HEK293T (cell line): ENCODE measurements around the gene MRPS23.

Source experiments
- BHLHE40 ChIP-seq: fragments of 450-650 bp; IDR thresholded peaks from 2 replicates; pipeline ENCODE4 v1.6.1; 2016; ENCODE audit warnings: mild to moderate bottlenecking, moderate library complexity, borderline replicate concordance
- ELF4 ChIP-seq: fragments of 450-650 bp; IDR thresholded peaks from 2 replicates; pipeline ENCODE4 v1.6.1; 2017; ENCODE audit warnings: antibody characterized with exemption
- FOXK2 ChIP-seq: fragments of 450-650 bp; IDR thresholded peaks from 2 replicates; pipeline ENCODE4 v1.6.1; 2016; ENCODE audit warnings: mild to moderate bottlenecking
- FOXM1 ChIP-seq: fragments of 450-650 bp; IDR thresholded peaks from 2 replicates; pipeline ENCODE4 v1.6.1; 2017; ENCODE audit warnings: mild to moderate bottlenecking, borderline replicate concordance
- LEF1 ChIP-seq: fragments of 450-650 bp; IDR thresholded peaks from 2 replicates; pipeline ENCODE4 v1.6.1; 2017; ENCODE audit warnings: mild to moderate bottlenecking, borderline replicate concordance
- NFRKB ChIP-seq: fragments of 450-650 bp; IDR thresholded peaks from 2 replicates; pipeline ENCODE4 v1.6.1; 2016; ENCODE audit warnings: mild to moderate bottlenecking, moderate library complexity
- SP1 ChIP-seq: fragments of 450-650 bp; IDR thresholded peaks from 2 replicates; pipeline ENCODE4 v1.6.1; 2017
- SUZ12 ChIP-seq: fragments of 450-650 bp; IDR thresholded peaks from 2 replicates; pipeline ENCODE4 v1.6.1; 2016; ENCODE audit warnings: mild to moderate bottlenecking
- TARDBP ChIP-seq: fragments of 450-650 bp; IDR thresholded peaks from 2 replicates; pipeline ENCODE4 v1.6.1; 2016
- ZNF384 ChIP-seq: fragments of 450-650 bp; IDR thresholded peaks from 2 replicates; pipeline ENCODE4 v1.6.1; 2016

DNA sequence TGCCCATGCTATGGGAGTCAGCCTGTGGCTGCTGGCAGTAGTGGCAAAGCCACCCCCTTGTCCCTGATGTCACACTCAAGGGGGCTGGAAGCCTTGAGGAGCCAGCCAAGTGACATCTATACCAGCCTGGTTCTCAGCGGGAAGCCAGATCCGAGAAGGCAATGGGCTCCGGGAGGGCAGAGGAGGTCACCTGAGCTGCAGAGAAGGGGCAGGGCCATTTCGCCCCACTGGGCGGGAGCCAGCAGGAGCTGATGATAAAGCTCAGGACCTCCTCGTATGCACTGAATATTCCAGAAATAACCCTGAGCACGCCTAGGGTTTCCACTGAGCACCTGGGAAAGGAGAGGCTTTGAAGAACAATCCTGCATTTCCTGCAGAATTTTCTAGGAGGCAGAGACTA, 19.0 kb downstream of the MRPS23 start:
- no peak for TF ChIP-seq NFRKB
- no peak for TF ChIP-seq ZNF384
- no peak for TF ChIP-seq TARDBP
- TF ChIP-seq SP1: no peak
- no peak for TF ChIP-seq FOXM1
- TF ChIP-seq LEF1: no peak
- no peak for TF ChIP-seq FOXK2
- no peak for TF ChIP-seq SUZ12
- no peak for TF ChIP-seq ELF4
- no peak for TF ChIP-seq BHLHE40
